HFF-Myc (cell line): ENCODE results near the gene MARK3.
A peak's percentile ranks its signal among the peaks of the same experiment; 100 is the strongest.

ENCODE experiments used
- DNase-seq: peaks from one replicate; pipeline ENCODE4 v3.0.0-alpha.2; 2011; ENCODE audit warnings: low read depth; ENCODE audit errors: extremely low read depth
- H3K4me3 ChIP-seq: replicated peaks from 2 replicates; pipeline ENCODE4 v1.5.1; 2011; ENCODE audit warnings: low read depth, mild to moderate bottlenecking, control low read depth, low read length
- TF ChIP-seq, protein P1 (sequence below): IDR thresholded peaks from 2 replicates; pipeline ENCODE4 v1.5.1; 2012; ENCODE audit warnings: mild to moderate bottlenecking, low read depth, low read length, control low read depth; ENCODE audit errors: missing control alignments

Gene MARK3

DNA sequence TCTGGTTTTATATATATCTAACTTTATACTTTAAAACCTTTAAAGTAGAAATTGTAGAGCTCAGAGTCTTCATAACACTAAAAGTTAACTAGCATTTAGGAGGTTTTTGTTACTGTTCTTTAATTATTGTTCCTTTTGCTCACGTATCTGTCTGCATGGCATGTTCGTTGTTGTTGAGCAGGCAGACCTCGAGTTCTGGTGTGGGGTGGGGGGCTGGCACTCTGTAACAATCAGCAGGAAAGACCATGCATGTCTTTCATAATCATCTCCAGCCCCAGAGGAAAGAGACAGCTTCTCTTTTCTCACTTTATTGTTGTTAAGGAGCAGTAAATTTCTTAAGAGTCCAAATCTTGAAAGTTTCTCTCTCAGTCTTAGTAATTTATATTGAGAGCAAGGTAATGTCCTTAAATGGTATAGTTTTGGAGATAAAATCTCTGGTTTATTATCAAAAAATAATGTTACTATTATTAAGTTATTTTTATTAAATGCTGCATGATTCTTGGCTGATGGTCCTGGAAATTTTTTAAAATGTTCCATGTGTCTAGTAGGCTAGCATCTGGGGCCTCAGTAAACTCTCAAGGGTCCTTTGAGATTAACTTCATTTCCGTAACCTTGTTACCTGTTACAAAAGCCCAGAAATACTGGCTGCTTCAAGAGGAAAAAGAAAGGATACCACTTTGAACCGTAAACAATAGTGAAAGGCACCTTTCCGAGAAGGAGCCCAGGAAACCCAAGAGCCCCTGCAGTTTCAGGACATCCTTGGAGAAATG, 107.1 kb downstream of the MARK3 start:
- TF ChIP-seq, protein P1, sequence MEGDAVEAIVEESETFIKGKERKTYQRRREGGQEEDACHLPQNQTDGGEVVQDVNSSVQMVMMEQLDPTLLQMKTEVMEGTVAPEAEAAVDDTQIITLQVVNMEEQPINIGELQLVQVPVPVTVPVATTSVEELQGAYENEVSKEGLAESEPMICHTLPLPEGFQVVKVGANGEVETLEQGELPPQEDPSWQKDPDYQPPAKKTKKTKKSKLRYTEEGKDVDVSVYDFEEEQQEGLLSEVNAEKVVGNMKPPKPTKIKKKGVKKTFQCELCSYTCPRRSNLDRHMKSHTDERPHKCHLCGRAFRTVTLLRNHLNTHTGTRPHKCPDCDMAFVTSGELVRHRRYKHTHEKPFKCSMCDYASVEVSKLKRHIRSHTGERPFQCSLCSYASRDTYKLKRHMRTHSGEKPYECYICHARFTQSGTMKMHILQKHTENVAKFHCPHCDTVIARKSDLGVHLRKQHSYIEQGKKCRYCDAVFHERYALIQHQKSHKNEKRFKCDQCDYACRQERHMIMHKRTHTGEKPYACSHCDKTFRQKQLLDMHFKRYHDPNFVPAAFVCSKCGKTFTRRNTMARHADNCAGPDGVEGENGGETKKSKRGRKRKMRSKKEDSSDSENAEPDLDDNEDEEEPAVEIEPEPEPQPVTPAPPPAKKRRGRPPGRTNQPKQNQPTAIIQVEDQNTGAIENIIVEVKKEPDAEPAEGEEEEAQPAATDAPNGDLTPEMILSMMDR = no peak
- no peak for DNase-seq
- H3K4me3 ChIP-seq = no peak overlapping the region

DNA sequence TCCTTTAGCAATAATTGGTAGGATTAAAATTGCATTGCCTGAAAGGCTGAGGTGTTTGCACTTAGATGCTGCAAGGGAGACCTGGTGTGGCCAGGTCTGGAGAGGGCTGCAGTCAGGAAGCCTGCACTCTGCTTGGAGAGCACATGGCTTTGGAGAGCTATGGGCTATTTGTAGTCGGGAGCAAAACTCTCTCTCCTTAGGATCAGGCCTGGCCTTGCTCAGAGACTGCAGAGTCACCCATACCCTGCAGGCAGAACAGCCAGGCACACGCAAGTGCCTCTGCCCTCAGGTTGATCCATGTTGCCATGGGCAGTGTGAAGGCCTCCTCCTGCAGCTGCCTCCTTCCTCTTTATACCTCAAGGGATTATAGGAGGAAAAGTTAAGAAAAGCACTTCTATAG, 110.6 kb downstream of the MARK3 start:
- TF ChIP-seq, protein P1 = no peak
- no peak for DNase-seq
- no peak overlapping the region for H3K4me3 ChIP-seq

DNA sequence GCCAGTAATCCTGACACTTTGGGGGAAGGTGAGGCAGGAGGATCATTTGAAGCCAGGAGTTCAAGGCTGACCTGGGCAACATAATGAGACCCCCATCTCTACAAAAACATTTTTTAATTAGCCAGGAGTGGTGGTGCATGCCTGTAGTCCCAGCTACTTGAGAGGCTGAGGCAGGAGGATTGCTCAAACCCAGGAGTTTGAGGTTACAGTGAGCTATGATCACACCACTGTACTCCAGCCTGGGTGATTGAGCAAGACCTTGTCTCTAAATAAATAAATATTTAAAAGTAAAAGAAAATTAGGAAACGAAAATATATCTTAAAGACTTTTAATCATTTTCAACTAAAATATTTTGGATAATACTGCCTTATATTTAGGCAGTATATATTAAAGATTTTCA, 111.6 kb downstream of the MARK3 start:
- TF ChIP-seq, protein P1 = no peak
- no peak for DNase-seq
- no peak overlapping the region for H3K4me3 ChIP-seq

DNA sequence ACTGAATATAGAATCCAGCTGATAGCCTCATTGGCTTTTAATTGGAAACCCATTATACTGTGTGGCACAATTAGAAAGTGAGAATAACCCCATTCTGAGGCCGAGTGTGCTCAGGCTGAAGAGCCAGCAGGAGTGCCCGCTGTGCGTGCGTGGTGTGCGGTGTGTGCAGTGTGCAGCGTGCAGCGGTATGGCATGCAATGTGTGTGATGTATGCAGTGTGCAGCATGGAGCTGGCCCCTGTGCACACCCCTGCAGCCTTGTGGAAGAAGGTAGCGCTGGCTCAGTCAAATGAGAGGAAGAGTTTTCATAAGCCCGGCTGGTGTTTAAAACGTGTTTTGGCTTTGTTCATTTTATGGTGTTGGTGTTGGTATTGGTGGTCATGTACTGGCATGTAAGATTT, 114.5 kb downstream of the MARK3 start:
- TF ChIP-seq, protein P1 = no peak
- no peak for DNase-seq
- H3K4me3 ChIP-seq = no peak overlapping the region

DNA sequence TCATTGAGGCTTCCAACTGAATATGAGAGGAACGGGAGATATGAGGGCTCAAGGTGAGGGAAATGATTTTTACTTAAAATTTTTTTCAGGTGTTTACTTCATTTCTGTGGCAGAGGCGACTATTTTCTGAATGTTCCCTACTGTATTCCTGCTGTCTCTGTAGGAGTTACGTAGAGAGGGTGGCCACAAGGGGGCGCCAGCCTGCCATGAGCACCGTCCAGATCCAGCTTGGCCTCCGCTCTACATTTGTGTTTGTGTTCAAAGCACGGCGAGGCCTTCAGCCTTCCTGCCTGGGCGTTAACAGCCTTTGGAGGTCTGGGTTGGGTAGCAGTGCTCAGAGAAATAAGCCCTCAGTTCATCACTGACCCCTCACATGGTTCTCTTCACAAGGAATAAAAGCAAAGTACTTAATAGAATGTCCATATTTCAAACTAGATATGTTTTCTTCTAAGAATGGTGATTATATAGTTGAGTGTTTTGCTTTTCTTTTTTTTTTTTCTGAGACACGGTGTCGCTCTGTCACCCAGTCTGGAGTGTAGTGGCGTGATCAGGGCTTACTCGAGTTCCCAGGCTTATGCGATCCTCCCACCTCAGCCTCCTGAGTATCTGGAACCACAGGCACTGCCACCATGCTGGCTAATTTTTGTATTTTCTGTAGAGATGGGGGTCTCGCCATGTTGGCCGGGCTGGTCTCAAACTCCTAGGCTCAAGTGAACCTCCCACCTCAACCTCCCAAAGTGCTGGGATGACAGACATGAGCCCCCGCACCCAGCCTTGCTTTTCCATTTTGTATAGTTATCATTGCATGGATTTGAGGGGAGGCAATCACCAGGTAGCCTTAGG, 115.2 kb downstream of the MARK3 start:
- TF ChIP-seq, protein P1 = peak; percentile 97
- H3K4me3 ChIP-seq = no peak overlapping the region
- DNase-seq = peak; percentile 52

DNA sequence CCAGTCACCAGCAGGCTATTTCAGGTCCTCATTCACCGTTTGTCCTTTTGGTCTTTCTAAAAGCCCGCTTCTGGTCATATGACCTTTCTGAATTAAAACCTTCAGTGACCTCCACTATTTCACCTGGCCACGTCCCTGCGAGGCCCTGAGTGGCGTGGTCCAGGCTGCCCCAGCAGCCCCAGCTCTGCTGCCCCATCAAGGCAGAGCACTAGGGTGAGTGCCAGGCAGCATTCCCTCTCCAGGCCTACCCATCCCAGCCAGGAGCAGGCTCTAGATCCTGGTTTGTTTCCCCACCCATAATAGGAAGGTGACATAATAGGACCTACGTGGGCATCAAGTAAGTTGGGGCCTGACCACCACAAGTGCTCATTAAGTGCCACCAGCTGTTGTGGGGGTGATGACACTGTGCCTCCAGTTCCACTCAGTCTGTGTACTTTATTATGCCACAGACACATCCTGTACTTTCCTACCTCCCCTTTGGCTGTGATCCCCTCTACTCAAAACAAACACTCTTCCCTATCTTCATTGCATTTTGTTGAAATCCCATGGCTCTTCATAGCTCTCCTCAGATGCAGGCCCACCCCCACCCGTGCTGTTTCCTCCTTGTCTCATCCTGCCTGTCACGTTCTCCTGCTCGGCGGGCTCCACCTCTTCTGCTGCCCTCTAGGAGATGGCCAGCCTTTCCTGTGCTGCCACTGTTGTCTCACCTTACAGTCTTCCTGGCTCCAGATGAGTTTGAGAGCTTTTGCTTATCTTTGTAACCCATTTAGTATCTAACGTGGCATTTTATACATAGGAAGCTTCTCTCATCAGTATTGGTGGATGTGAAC, 116.0 kb downstream of the MARK3 start:
- no peak for DNase-seq
- TF ChIP-seq, protein P1 = no peak
- no peak overlapping the region for H3K4me3 ChIP-seq
